K562 (cell line): ENCODE measurements around the gene HOXA5. TPM values are rescaled to one million over a fixed set of nuclear protein-coding genes. Genes with fewer than 3 reads are reported as not detected.

Experiments
- ATAC-seq: fragments of 200-7000 bp; cut with Tn5 transposase; 3 replicates; pipeline ENCODE4 v1.9.1; 2020; ENCODE audit warnings: moderate library complexity
- BruUV-seq: library from RNA; stranded (reverse); fragments of 400-500 nt; replicated peaks from 2 replicates; lab custom pipeline; 2021; lab: Mats Ljungman, UMichigan
- CTCF ChIA-PET: fragments of 300-600 bp; formaldehyde crosslinking; extraction: SDS; loops from one replicate; lab custom pipeline; 2021; ENCODE audit warnings: low intra/inter-chr PET ratio; lab: Yijun Ruan, JAX
- POLR2A ChIA-PET: fragments of 300-600, 350-650 bp; sonication (Branson Sonifier 250); formaldehyde crosslinking; extraction: SDS; loops from one replicate; lab custom pipeline; 2021; ENCODE audit warnings: antibody characterized with exemption, inconsistent platforms; lab: Yijun Ruan, JAX
- DNase-seq, 4 experiments: peaks; one replicate each; pipeline versions ENCODE4 v3.0.0 to v3.0.0-alpha.2; 2011 to 2018; ENCODE audit warnings: low spot score in 3 of 4, mixed read lengths in 3 of 4; ENCODE audit errors: extremely low read depth in 1 of 4
- FAIRE-seq: peaks from 2 replicates; lab custom pipeline; 2011; peaks lifted over from hg19 to GRCh38; lab: Jason Lieb, UNC
- H2AFZ ChIP-seq: 2 replicates; pipeline ENCODE4 v1.6.0; 2011; ENCODE audit warnings: low read depth, low read length, control low read depth, inconsistent platforms
- H3K27ac ChIP-seq: fragments of 200-600 bp; 3 replicates; pipeline ENCODE4 v1.8.0; 2011; ENCODE audit warnings: low read depth, mild to moderate bottlenecking, control low read depth, inconsistent platforms, low read length, moderate library complexity, mixed read lengths; ENCODE audit errors: extremely low read depth
- H3K27me3 ChIP-seq, 2 experiments: fragments of 300-600 bp in 1 of 2; 2 replicates in 1 of 2; 3 replicates in 1 of 2; pipeline versions ENCODE4 v1.6.0 to v1.8.0; 2011; ENCODE audit warnings: inconsistent platforms in 2 of 2, low read length in 2 of 2, mild to moderate bottlenecking in 1 of 2, mixed read lengths in 1 of 2, moderate library complexity in 1 of 2; ENCODE audit not compliant: control insufficient read depth in 2 of 2, insufficient read depth in 2 of 2
- H3K36me3 ChIP-seq: fragments of 300-600 bp; 3 replicates; pipeline ENCODE4 v1.8.0; 2011; ENCODE audit warnings: mild to moderate bottlenecking, low read length, inconsistent platforms; ENCODE audit not compliant: control insufficient read depth, insufficient read depth
- H3K4me1 ChIP-seq, 2 experiments: fragments of 200-600 bp in 1 of 2; replicated peaks in 1 of 2; 2 replicates in 1 of 2; 3 replicates in 1 of 2; pipeline versions ENCODE4 v1.5.1 to v1.8.0; 2011; ENCODE audit warnings: inconsistent platforms in 2 of 2, low read length in 2 of 2, mild to moderate bottlenecking in 1 of 2, mixed read lengths in 1 of 2, moderate library complexity in 1 of 2; ENCODE audit not compliant: control insufficient read depth in 2 of 2, insufficient read depth in 2 of 2
- H3K4me2 ChIP-seq: 2 replicates; pipeline ENCODE4 v1.6.1; 2011; ENCODE audit warnings: low read length, control low read depth, inconsistent platforms, mixed read lengths; ENCODE audit not compliant: insufficient read depth
- H3K4me3 ChIP-seq: fragments of 200-600 bp; sonication (generic), shearing (Covaris generic); 2 replicates; pipeline ENCODE4 v1.5.1; 2016; ENCODE audit warnings: control low read depth, inconsistent platforms
- H3K79me2 ChIP-seq: fragments of 200-600 bp; 3 replicates; pipeline ENCODE4 v1.8.0; 2011; ENCODE audit warnings: low read length, inconsistent platforms; ENCODE audit not compliant: control insufficient read depth, insufficient read depth
- H3K9ac ChIP-seq, 2 experiments: 2 replicates each; pipeline versions ENCODE4 v1.6.0 to v1.6.1; 2011; ENCODE audit warnings: low read depth in 2 of 2, low read length in 2 of 2, control low read depth in 1 of 2, inconsistent platforms in 1 of 2, mild to moderate bottlenecking in 1 of 2, mixed read lengths in 1 of 2; ENCODE audit not compliant: insufficient read depth in 1 of 2
- H3K9me1 ChIP-seq: one replicate; pipeline ENCODE4 v1.6.0; 2011; ENCODE audit warnings: inconsistent platforms, mild to moderate bottlenecking, low read length, moderate library complexity; ENCODE audit not compliant: control insufficient read depth, insufficient read depth
- H3K9me3 ChIP-seq: replicated peaks from 2 replicates; pipeline ENCODE4 v1.5.1; 2011; ENCODE audit warnings: low read depth, low read length, inconsistent platforms; ENCODE audit not compliant: control insufficient read depth, insufficient read depth
- H4K20me1 ChIP-seq: replicated peaks from 2 replicates; pipeline ENCODE4 v1.6.1; 2011; ENCODE audit warnings: low read length, inconsistent platforms, mixed read lengths; ENCODE audit not compliant: control insufficient read depth, insufficient read depth
- BRD9 ChIP-seq: fragments of 450-650 bp; IDR thresholded peaks from 2 replicates; pipeline ENCODE4 v1.6.1; 2018; ENCODE audit warnings: low read depth; ENCODE audit not compliant: partially characterized antibody
- CREB1 ChIP-seq, 2 experiments: sonication (generic) in 1 of 2; formaldehyde crosslinking in 1 of 2; IDR thresholded peaks; 2 replicates each; pipeline versions ENCODE4 v1.6.1 to v1.8.0; 2012 to 2022; ENCODE audit warnings: inconsistent platforms in 1 of 2, mild to moderate bottlenecking in 1 of 2, missing genetic modification reagents in 1 of 2, moderate library complexity in 1 of 2
- DIDO1 ChIP-seq: fragments of 450-650 bp; IDR thresholded peaks from 2 replicates; pipeline ENCODE4 v1.6.1; 2016; ENCODE audit warnings: low read depth, missing biosample characterization, missing genetic modification characterization
- HBP1 ChIP-seq: fragments of 450-650 bp; formaldehyde crosslinking; IDR thresholded peaks from 2 replicates; pipeline ENCODE4 v1.4.0; 2022; ENCODE audit warnings: missing genetic modification characterization
- KDM1A ChIP-seq, 2 experiments: fragments of 450-650 bp; IDR thresholded peaks; 2 replicates each; pipeline ENCODE4 v1.6.1; 2016; ENCODE audit warnings: mild to moderate bottlenecking in 2 of 2
- KLF6 ChIP-seq: fragments of 250-450 bp; sonication (Bioruptor Pico); IDR thresholded peaks from 2 replicates; pipeline ENCODE4 v1.4.0; 2020; ENCODE audit warnings: mild to moderate bottlenecking, moderate library complexity, borderline replicate concordance
- MTA1 ChIP-seq: fragments of 450-650 bp; IDR thresholded peaks from 2 replicates; pipeline ENCODE4 v1.6.1; 2017; ENCODE audit warnings: borderline replicate concordance
- NEUROD1 ChIP-seq: fragments of 150-350 bp; IDR thresholded peaks from 2 replicates; pipeline ENCODE4 v1.6.1; 2014; ENCODE audit warnings: borderline replicate concordance, low read length, low read depth; ENCODE audit not compliant: partially characterized antibody
- SMARCE1 ChIP-seq: fragments of 450-650 bp; IDR thresholded peaks from 2 replicates; pipeline ENCODE4 v1.7.1; 2016; ENCODE audit warnings: mild to moderate bottlenecking
- XRCC3 ChIP-seq: fragments of 450-650 bp; IDR thresholded peaks from 2 replicates; pipeline ENCODE4 v1.6.1; 2017; ENCODE audit warnings: mild to moderate bottlenecking, moderate library complexity
- ZBTB17 ChIP-seq: fragments of 450-650 bp; formaldehyde crosslinking; IDR thresholded peaks from 2 replicates; pipeline ENCODE4 v1.4.0; 2020; ENCODE audit warnings: mild to moderate bottlenecking
- ZNF140 ChIP-seq: fragments of 250-450 bp; sonication (Bioruptor Pico); IDR thresholded peaks from 2 replicates; pipeline ENCODE4 v1.8.0; 2021; ENCODE audit warnings: moderate library complexity, mild to moderate bottlenecking, inconsistent platforms
- ZNF217 ChIP-seq: sonication (generic); formaldehyde crosslinking; IDR thresholded peaks from 2 replicates; pipeline ENCODE4 v1.8.0; 2022; ENCODE audit warnings: mild to moderate bottlenecking, missing genetic modification reagents
- ZNF324 ChIP-seq: fragments of 250-450 bp; sonication (Bioruptor Pico); IDR thresholded peaks from 2 replicates; pipeline ENCODE4 v1.4.0; 2020; ENCODE audit warnings: mild to moderate bottlenecking
- ZNF707 ChIP-seq: fragments of 250-450 bp; sonication (Bioruptor Pico); conservative IDR thresholded peaks from 2 replicates; pipeline ENCODE4 v1.8.0; 2022; ENCODE audit warnings: inconsistent platforms, mild to moderate bottlenecking, moderate library complexity
- WGBS: fragments of 100-300 bp; shearing (Covaris generic); methylation state at CpG from one replicate; pipeline ENCODE4 v1.1.6; 2016; ENCODE audit warnings: low coverage, mixed read lengths; ENCODE audit not compliant: insufficient coverage; ENCODE audit errors: missing lambda C conversion rate; 5-methylcytosine and 5-hydroxymethylcytosine counted together
- in situ Hi-C: fragments of 300-500 bp; cut with MboI; formaldehyde crosslinking; loops from 4 replicates; pipeline ENCODE4 v1.15.0; 2018; ENCODE audit warnings: inconsistent platforms, mixed read lengths
- intact Hi-C: fragments of 100-400 bp; cut with micrococcal nuclease; formaldehyde crosslinking; loops from 2 replicates; pipeline ENCODE4 v1.14.2; 2022
- polyA plus RNA-seq, 8 experiments: library from polyadenylated mRNA; depleted of rRNA in 4 of 8; stranded (reverse) in 5 of 8; unstranded in 3 of 8; fragments of >200 nt; fragmentation: Nextera tagmentation in 2 of 8; fragmentation: Illumina TruSeq in 1 of 8; extraction: Ambion mirVana in 2 of 8; extraction: Trizol in 1 of 8; gene quantifications; 2 replicates each; pipeline versions ENCODE4 v1.2.1 to v1.2.3, GENCODE V29; 2011 to 2014; ENCODE audit warnings: inconsistent platforms in 1 of 8, missing spikeins in 1 of 8
- total RNA-seq, 7 experiments: library from RNA; depleted of rRNA in 6 of 7; stranded (reverse); fragments of >200 nt in 6 of 7; fragmentation: Illumina TruSeq in 2 of 7; extraction: Trizol in 2 of 7; gene quantifications; 2 replicates each; pipeline versions ENCODE4 v1.2.1 to v1.2.3, GENCODE V29; 2011 to 2021; ENCODE audit warnings: low replicate concordance in 1 of 7
- TF ChIP-seq, protein P1 (sequence below): fragments of 250-450 bp; sonication (Bioruptor Pico); IDR thresholded peaks from 2 replicates; pipeline ENCODE4 v1.8.0; 2022; ENCODE audit warnings: inconsistent platforms, mild to moderate bottlenecking, moderate library complexity, borderline replicate concordance

Gene HOXA5
- total and polyA plus RNA-seq, 9 of the 15 experiments (the other 6 are each of a cell fraction or from before 2014, with no cell fraction given): 0.13 TPM; not detected in 8

- Histone ChIP-seq H2AFZ (no peak overlapping the region), H3K79me2 (no peaks in the 10 kb centered on the region), H3K9ac (no peak overlapping the region), H3K9me3 (no peaks in the 10 kb centered on the region), H3K4me2 (no peak overlapping the region), H3K9me1 (no peaks in the 10 kb centered on the region), H4K20me1 (no peaks in the 10 kb centered on the region), H3K27ac (no peak overlapping the region), H3K36me3 (no peaks in the 10 kb centered on the region), H3K27me3 (peaks cover 32 to 89% of the 10 kb centered on the region in 2 experiments), H3K4me3 (no peak overlapping the region), H3K4me1 (peaks cover 0 to 15% of the 10 kb centered on the region in 2 experiments; a peak in 2 of 5 replicates)
- FAIRE-seq (no peak), ATAC-seq (no peak), DNase-seq (no peak)
- POLR2A ChIA-PET: no interaction called here
- 8% methylated on average over 10 of the region's 10 CpGs for WGBS
- CTCF ChIA-PET: no interaction called here
- BruUV-seq: no TSS peak
- TF ChIP-seq NEUROD1 (no peak), BRD9 (no peak), DIDO1 (tag) (no peak), HBP1 (CRISPR knock-in tag) (no peak), SMARCE1 (no peak), ZNF707 (no peak), ZNF324 (no peak), MTA1 (no peak), CREB1 (IDR thresholded peaks at IDR 0.05) (no peak), CREB1 (CRISPR knock-in tag; IDR thresholded peaks at IDR 0.05) (no peak), ZNF217 (CRISPR knock-in tag) (no peak), ZBTB17 (CRISPR knock-in tag) (no peak), ZNF140 (CRISPR knock-in tag) (no peak), XRCC3 (no peak), KLF6 (no peak), KDM1A (IDR thresholded peaks at IDR 0.05) (no peak)
- TF ChIP-seq, protein P1, sequence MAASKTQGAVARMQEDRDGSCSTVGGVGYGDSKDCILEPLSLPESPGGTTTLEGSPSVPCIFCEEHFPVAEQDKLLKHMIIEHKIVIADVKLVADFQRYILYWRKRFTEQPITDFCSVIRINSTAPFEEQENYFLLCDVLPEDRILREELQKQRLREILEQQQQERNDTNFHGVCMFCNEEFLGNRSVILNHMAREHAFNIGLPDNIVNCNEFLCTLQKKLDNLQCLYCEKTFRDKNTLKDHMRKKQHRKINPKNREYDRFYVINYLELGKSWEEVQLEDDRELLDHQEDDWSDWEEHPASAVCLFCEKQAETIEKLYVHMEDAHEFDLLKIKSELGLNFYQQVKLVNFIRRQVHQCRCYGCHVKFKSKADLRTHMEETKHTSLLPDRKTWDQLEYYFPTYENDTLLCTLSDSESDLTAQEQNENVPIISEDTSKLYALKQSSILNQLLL (CRISPR knock-in tag): no peak
- in situ Hi-C loops (loop anchor here (25.0 kb wide), 3 partner anchors 642 to 1267 kb away; no protein-coding TSS in a partner anchor), intact Hi-C loops (no loop called here)
Observed at GRCh38 chr7:27154369-27154768, 10.9 kb upstream of the HOXA5 start.
